Measurements from ENCODE around the gene LDHAL6B.

- TF ChIP-seq POLR2AphosphoS5 (IDR thresholded peaks at IDR 0.05; ENCODE audit: low read depth, low read length) = no peak
- no peak for TF ChIP-seq POLR2A (IDR thresholded peaks at IDR 0.05; ENCODE audit: low read depth, low read length)
Measured at GRCh38 chr15:59199626-59200465, 6.8 kb upstream of the LDHAL6B start.
